ENCODE measurements around the gene EPHA7. TPM values are rescaled to one million over a fixed set of nuclear protein-coding genes. Genes with fewer than 3 reads are reported as not detected.

EPHA7 gene
- total RNA-seq, 1 experiment from 2014 or later: 9.5 TPM

DNA sequence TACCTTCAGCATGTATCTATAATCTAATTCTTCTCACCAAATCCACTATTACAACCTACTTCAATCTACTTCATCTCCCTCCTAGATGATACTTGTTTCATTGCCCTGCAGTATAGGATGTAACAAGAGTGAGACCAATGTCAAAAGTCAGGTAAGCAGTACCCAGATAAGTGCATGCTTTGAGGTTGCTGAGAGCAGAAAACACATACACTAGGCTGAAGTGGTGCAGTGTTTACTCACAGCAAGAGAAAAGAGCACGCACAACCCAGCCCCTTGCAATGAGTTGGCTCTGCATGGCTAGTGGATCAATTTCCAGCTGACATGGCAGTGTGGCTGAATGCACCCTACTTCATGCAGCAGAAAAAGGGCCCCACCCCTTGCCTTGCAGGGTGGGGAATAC is 199.9 kb downstream of the EPHA7 start:
- no CpG with 5 or more reads among the region's 1 CpG for WGBS (ENCODE audit: extremely low coverage, insufficient read length, low lambda C conversion rate)

More for the DNA sequence above, 199.9 kb downstream of the EPHA7 start:
- H3K27ac Mint-ChIP-seq: no peak overlapping the region; a peak in 1 of 7 replicates
- H3K9me3 ChIP-seq (ENCODE audit: control insufficient read depth, low read depth, low read length): no peaks in the 10 kb centered on the region
- H3K27me3 ChIP-seq (ENCODE audit: insufficient read depth, low read length): no peaks in the 10 kb centered on the region
- H3K79me2 ChIP-seq (ENCODE audit: insufficient read depth, low read length): no peaks in the 10 kb centered on the region
- H3K18ac ChIP-seq (ENCODE audit: insufficient read length, low read depth, low read length): no peak overlapping the region
- no peak overlapping the region for H2AK5ac ChIP-seq (ENCODE audit: insufficient read length, low read length)
- H2BK5ac ChIP-seq (ENCODE audit: insufficient read length, low read length): no peak overlapping the region
- no peak overlapping the region for H2BK20ac ChIP-seq (ENCODE audit: low read depth, low read length, poor library complexity, severe bottlenecking)
- peaks cover 0 to 10% of the 10 kb centered on the region in 2 experiments; a peak in 2 of 4 replicates for H3K4me1 Mint-ChIP-seq
- H3K4me3 Mint-ChIP-seq: no peak overlapping the region
- H2BK15ac ChIP-seq (ENCODE audit: low read depth, low read length): no peak overlapping the region
- no peak overlapping the region for H4K91ac ChIP-seq (ENCODE audit: insufficient read length, low read depth, low read length)
- no peak overlapping the region for H3K27ac ChIP-seq (ENCODE audit: insufficient read length, low read depth, low read length)
- no peaks in the 10 kb centered on the region for H3K4me1 ChIP-seq (ENCODE audit: insufficient read depth, low read length)
- H3K4me2 ChIP-seq (ENCODE audit: insufficient read depth, insufficient read length, low read length): no peak overlapping the region
- H3K14ac ChIP-seq (ENCODE audit: insufficient read depth, low read length): no peak overlapping the region
- H2BK12ac ChIP-seq (ENCODE audit: insufficient read length, low read depth, low read length): no peak overlapping the region
- peaks cover 0 to 4% of the 10 kb centered on the region in 2 experiments; a peak in 2 of 5 replicates for H3K9me3 Mint-ChIP-seq
- no peak overlapping the region for H3K4ac ChIP-seq (ENCODE audit: low read depth, low read length)
- H2BK120ac ChIP-seq (ENCODE audit: low read depth, low read length, poor library complexity, severe bottlenecking): no peak overlapping the region
- no peak overlapping the region for H3T11ph ChIP-seq (ENCODE audit: low read length)
- H3K23ac ChIP-seq (ENCODE audit: insufficient read length, low read depth, low read length): no peak overlapping the region
- H3K56ac ChIP-seq (ENCODE audit: insufficient read length, low read depth, low read length): no peak overlapping the region
- H3K9ac ChIP-seq (ENCODE audit: extremely low read depth, insufficient read length, low read length): no peak overlapping the region
- H3K23me2 ChIP-seq (ENCODE audit: insufficient read length, low read depth, low read length, poor library complexity, severe bottlenecking): no peaks in the 10 kb centered on the region
- no peak for DNase-seq
- no peak overlapping the region for H4K8ac ChIP-seq (replicated peaks; ENCODE audit: insufficient read length, low read depth, low read length)
- no peaks in the 10 kb centered on the region; a peak in 1 of 7 replicates for H3K36me3 Mint-ChIP-seq (ENCODE audit: insufficient read depth in 1 of 3, low read depth in 3 of 3)
- H4K5ac ChIP-seq (ENCODE audit: insufficient read length, low read depth, low read length): no peak overlapping the region
- H3K27me3 Mint-ChIP-seq (ENCODE audit: low read depth): no peaks in the 10 kb centered on the region
- no peaks in the 10 kb centered on the region for H4K20me1 ChIP-seq (ENCODE audit: control insufficient read depth, insufficient read depth, insufficient read length)
- TF ChIP-seq, protein P1, sequence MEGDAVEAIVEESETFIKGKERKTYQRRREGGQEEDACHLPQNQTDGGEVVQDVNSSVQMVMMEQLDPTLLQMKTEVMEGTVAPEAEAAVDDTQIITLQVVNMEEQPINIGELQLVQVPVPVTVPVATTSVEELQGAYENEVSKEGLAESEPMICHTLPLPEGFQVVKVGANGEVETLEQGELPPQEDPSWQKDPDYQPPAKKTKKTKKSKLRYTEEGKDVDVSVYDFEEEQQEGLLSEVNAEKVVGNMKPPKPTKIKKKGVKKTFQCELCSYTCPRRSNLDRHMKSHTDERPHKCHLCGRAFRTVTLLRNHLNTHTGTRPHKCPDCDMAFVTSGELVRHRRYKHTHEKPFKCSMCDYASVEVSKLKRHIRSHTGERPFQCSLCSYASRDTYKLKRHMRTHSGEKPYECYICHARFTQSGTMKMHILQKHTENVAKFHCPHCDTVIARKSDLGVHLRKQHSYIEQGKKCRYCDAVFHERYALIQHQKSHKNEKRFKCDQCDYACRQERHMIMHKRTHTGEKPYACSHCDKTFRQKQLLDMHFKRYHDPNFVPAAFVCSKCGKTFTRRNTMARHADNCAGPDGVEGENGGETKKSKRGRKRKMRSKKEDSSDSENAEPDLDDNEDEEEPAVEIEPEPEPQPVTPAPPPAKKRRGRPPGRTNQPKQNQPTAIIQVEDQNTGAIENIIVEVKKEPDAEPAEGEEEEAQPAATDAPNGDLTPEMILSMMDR (conservative IDR thresholded peaks at IDR 0.05): no peak
- H3K79me1 ChIP-seq (ENCODE audit: insufficient read depth, low read depth, low read length, poor library complexity, severe bottlenecking): no peaks in the 10 kb centered on the region
- H2AFZ ChIP-seq (ENCODE audit: low read length): no peak overlapping the region

Measured in H9 (cell line).